GM19043 (cell line): ENCODE data around the gene RORB.

Source experiments
- ATAC-seq: cut with Tn5 transposase; IDR thresholded peaks from one replicate; pipeline ENCODE4 v1.9.1; 2021; ENCODE audit warnings: low read depth; ENCODE audit not compliant: unreplicated experiment

Gene RORB

GRCh38 chr9:74496819-74497747, at the start of gene RORB:
Gene RORB, plus strand, starts transcription at chr9:74497335. Its CDS starts 642 bp downstream, at chr9:74497977.
- ATAC-seq, result peak; percentile 88

GRCh38 chr9:74447451-74448193, 49.5 kb upstream of the RORB start:
- ATAC-seq, result no peak

- no peak for ATAC-seq
These were observed 48.1 kb upstream of the RORB start for GRCh38 chr9:74449060-74449459.

- ATAC-seq, result no peak
These were observed 38.3 kb upstream of the RORB start for GRCh38 chr9:74458832-74459231.

GRCh38 chr9:74463825-74464224, 33.3 kb upstream of the RORB start:
- no peak for ATAC-seq

GRCh38 chr9:74478606-74479005, 18.5 kb upstream of the RORB start:
- ATAC-seq, result no peak

GRCh38 chr9:74479711-74480110, 17.4 kb upstream of the RORB start:
- ATAC-seq, result no peak

- ATAC-seq, result no peak
These were observed 9.7 kb upstream of the RORB start for GRCh38 chr9:74487395-74487794.

- no peak for ATAC-seq
These were observed 3.6 kb upstream of the RORB start for GRCh38 chr9:74493512-74493911.

GRCh38 chr9:74494490-74494889, 2.6 kb upstream of the RORB start:
- no peak for ATAC-seq

- no peak for ATAC-seq
These were observed 729 bp upstream of the RORB start for GRCh38 chr9:74496406-74496805.

- no peak for ATAC-seq
These were observed 849 bp downstream of the RORB start for GRCh38 chr9:74497748-74498620.

- ATAC-seq, result no peak
These were observed 1.5 kb downstream of the RORB start for GRCh38 chr9:74498621-74499095.

- ATAC-seq, result no peak
These were observed 2.0 kb downstream of the RORB start for GRCh38 chr9:74499111-74499601.

GRCh38 chr9:74499770-74500583, 2.8 kb downstream of the RORB start:
- ATAC-seq, result no peak

- ATAC-seq, result no peak
These were observed 3.4 kb downstream of the RORB start for GRCh38 chr9:74500584-74500924.

GRCh38 chr9:74501570-74501969, 4.4 kb downstream of the RORB start:
- no peak for ATAC-seq

GRCh38 chr9:74503219-74503618, 6.1 kb downstream of the RORB start:
- no peak for ATAC-seq

- ATAC-seq, result no peak
These were observed 6.5 kb downstream of the RORB start for GRCh38 chr9:74503666-74504065.

- no peak for ATAC-seq
These were observed 14.2 kb downstream of the RORB start for GRCh38 chr9:74511333-74511732.
